ENCODE measurements around the gene SLC12A9. TPM values are rescaled to one million over a fixed set of nuclear protein-coding genes. Genes with fewer than 3 reads are reported as not detected.

SLC12A9 gene
- total and polyA plus RNA-seq, 2 of the 8 experiments (the other 6 are each of a cell fraction or from before 2014, with no cell fraction given), result 31.4 to 40.1 TPM

- no peak overlapping the region for H4K5ac ChIP-seq (ENCODE audit: insufficient read length, low read depth, low read length)
- no peak overlapping the region for H3K14ac ChIP-seq (ENCODE audit: insufficient read length)
- no peak overlapping the region for H3K23ac ChIP-seq (ENCODE audit: insufficient read length)
- H2BK5ac ChIP-seq (ENCODE audit: low read depth, low read length), result no peak overlapping the region
- H3K56ac ChIP-seq (replicated peaks; ENCODE audit: insufficient read length, low read depth, low read length), result no peak overlapping the region
- FAIRE-seq (no peak), DNase-seq (ENCODE audit: low read depth in 1 of 2, low spot score in 2 of 2) (peak in 1 of 2 experiments; percentile 76)
- H2BK15ac ChIP-seq (ENCODE audit: low read length), result peak overlapping the region; percentile 75; the same call in 1 of the 2 replicates
- peak overlapping the region; percentile 55 for H4K91ac ChIP-seq (replicated peaks; ENCODE audit: insufficient read length, low read length)
- no peak overlapping the region for H2AFZ ChIP-seq (ENCODE audit: low read length)
- H3K23me2 ChIP-seq (ENCODE audit: low read depth, low read length), result peaks cover 6% of the 10 kb centered on the region; the same call in 1 of the 2 replicates
- no peak overlapping the region for H3K9ac ChIP-seq (replicated peaks in 1 of 4; ENCODE audit: extremely low read depth in 1 of 4, low read depth in 3 of 4, low read length in 3 of 4)
- H3K4me3 ChIP-seq (ENCODE audit: extremely low read depth in 1 of 4, insufficient read depth in 2 of 4, low read depth in 3 of 4, low read length in 4 of 4), result peak overlapping the region; percentile 3 to 58 (median 24); a peak in 7 of 8 replicates
- no peak overlapping the region for H2BK120ac ChIP-seq (replicated peaks; ENCODE audit: low read depth, low read length)
- peak overlapping the region; percentile 9; the same call in 1 of the 2 replicates for H2BK12ac ChIP-seq (ENCODE audit: low read depth, low read length)
- POLR2A ChIA-PET (ENCODE audit: partially characterized antibody), result interaction anchor here (0.5 to 1.8 kb wide), 4 partner anchors 14 to 403 kb away, joined by 3 to 5 read pairs (median 4); no protein-coding TSS in a partner anchor
- H3K79me1 ChIP-seq (ENCODE audit: low read depth, low read length), result no peaks in the 10 kb centered on the region
- H3K4me1 ChIP-seq (replicated peaks in 1 of 4; ENCODE audit: control insufficient read depth in 3 of 4, insufficient read depth in 4 of 4, low read length in 3 of 4), result peaks cover 0 to 10% (median 6%) of the 10 kb centered on the region in 4 experiments; a peak in 6 of 7 replicates
- peaks cover 0 to 5% of the 10 kb centered on the region in 2 experiments for H4K20me1 ChIP-seq (replicated peaks in 1 of 2; ENCODE audit: control insufficient read depth in 1 of 2, insufficient read depth in 2 of 2, low read length in 2 of 2)
- H3K27me3 ChIP-seq (replicated peaks in 1 of 4; ENCODE audit: control insufficient read depth in 3 of 4, extremely low read depth in 1 of 4, insufficient read depth in 3 of 4, low read length in 3 of 4), result peaks cover 15 to 35% (median 19%) of the 10 kb centered on the region in 4 experiments
- peak overlapping the region; percentile 61 to 74 for H3K4me2 ChIP-seq (ENCODE audit: insufficient read depth in 1 of 2, low read depth in 2 of 2, low read length in 2 of 2)
- no peaks in the 10 kb centered on the region for H3K79me2 ChIP-seq (ENCODE audit: control insufficient read depth in 1 of 2, insufficient read depth in 2 of 2, low read length in 2 of 2)
- H2BK20ac ChIP-seq (ENCODE audit: low read length), result no peak overlapping the region
- peak overlapping the region; percentile 65 for H3K4ac ChIP-seq (replicated peaks; ENCODE audit: insufficient read length, low read depth, low read length)
- no peak overlapping the region for H3K27ac ChIP-seq (ENCODE audit: low read depth, low read length)
- no peaks in the 10 kb centered on the region for H3K36me3 ChIP-seq (ENCODE audit: control insufficient read depth in 2 of 4, insufficient read depth in 4 of 4, low read length in 3 of 4)
- CTCF ChIA-PET (ENCODE audit: partially characterized antibody), result interaction anchor here (0.6 to 2.5 kb wide), 6 partner anchors 54 to 263 kb away, joined by 3 to 17 read pairs (median 8); partner anchors contain the start of genes MUC3A and TRIM56
- peak overlapping the region; percentile 11; the same call in 1 of the 2 replicates for H3K18ac ChIP-seq (ENCODE audit: extremely low read depth, low read length)
- no peaks in the 10 kb centered on the region for H3K9me3 ChIP-seq (ENCODE audit: insufficient read depth in 2 of 2, low read depth in 1 of 2, low read length in 1 of 2)
- no peak overlapping the region for H4K8ac ChIP-seq (ENCODE audit: extremely low read depth, insufficient read depth, low read length)
- WGBS, 2 experiments (ENCODE audit: extremely low coverage in 1 of 2, insufficient coverage in 1 of 2, insufficient read length in 1 of 2, insufficient replicate concordance in 2 of 2, low coverage in 1 of 2, low lambda C conversion rate in 2 of 2, missing lambda C conversion rate in 1 of 2), result 11% methylated on average over 50 of the region's 54 CpGs; no CpG with 5 or more reads in 1 of the 2 experiments
- no peak overlapping the region for H2AK5ac ChIP-seq (ENCODE audit: low read depth, low read length)
- TF ChIP-seq EZH2 (IDR thresholded peaks at IDR 0.05; ENCODE audit: low read depth, low read length, severe bottlenecking), result peak; percentile 84
- TF ChIP-seq SUZ12 (IDR thresholded peaks at IDR 0.05; ENCODE audit: low read length), result peak; percentile 81; the same call in 1 of the 2 replicates
- TF ChIP-seq TEAD4 (IDR thresholded peaks at IDR 0.05; ENCODE audit: low read depth, low read length), result no peak
- 0 out of 2 replicates have a peak, but pooled peaks have one; percentile 23 for TF ChIP-seq JUND (IDR thresholded peaks at IDR 0.05; ENCODE audit: low read length)
- TF ChIP-seq ATF2 (IDR thresholded peaks at IDR 0.05; ENCODE audit: low read length), result peak; percentile 58; the same call in 1 of the 2 replicates
- TF ChIP-seq HDAC2 (IDR thresholded peaks at IDR 0.05; ENCODE audit: borderline replicate concordance in 1 of 2, low read depth in 2 of 2, low read length in 2 of 2), result no peak; a peak in 1 of 4 replicates
- peak; percentile 51; the same call in 1 of the 2 replicates for TF ChIP-seq E2F6 (IDR thresholded peaks at IDR 0.05)
- TF ChIP-seq CREB1 (IDR thresholded peaks at IDR 0.05), result peak; percentile 55
These were observed 43.6 kb downstream of the SLC12A9 start for GRCh38 chr7:100895956-100896731.
